GM12801 (cell line): ENCODE measurements around the gene DFFA.

Experiments
- CTCF ChIP-seq: IDR thresholded peaks from one replicate; pipeline ENCODE4 v1.5.1; 2011; ENCODE audit warnings: control low read depth; ENCODE audit not compliant: insufficient read length; ENCODE audit errors: extremely low read depth

DFFA gene

GRCh38 chr1:10471411-10472219, 714 bp downstream of the DFFA start:
- TF ChIP-seq CTCF, result no peak

GRCh38 chr1:10470043-10470442, 2.3 kb downstream of the DFFA start:
- no peak for TF ChIP-seq CTCF

GRCh38 chr1:10467078-10467477, 5.3 kb downstream of the DFFA start:
- no peak for TF ChIP-seq CTCF

GRCh38 chr1:10459184-10459583, 13.1 kb downstream of the DFFA start:
- no peak for TF ChIP-seq CTCF

GRCh38 chr1:10457875-10458274, 14.5 kb downstream of the DFFA start:
- no peak for TF ChIP-seq CTCF

GRCh38 chr1:10456661-10457060, 15.7 kb downstream of the DFFA start:
- no peak for TF ChIP-seq CTCF

GRCh38 chr1:10456048-10456447, 16.3 kb downstream of the DFFA start:
- no peak for TF ChIP-seq CTCF
